ENCODE data around the gene TSSK2. TPM values are rescaled to one million over a fixed set of nuclear protein-coding genes. Genes with fewer than 3 reads are reported as not detected.

Gene TSSK2
- total RNA-seq, 1 donor from 2014 or later, result not detected

GRCh38 chr22:19123936-19124335 is 7.2 kb upstream of the TSSK2 start:
- Histone ChIP-seq H2AFZ (ENCODE audit: low read depth, low read length) (no peak overlapping the region), H3K4me2 (ENCODE audit: low read length) (no peak overlapping the region), H3K27ac (ENCODE audit: low read depth, low read length) (no peak overlapping the region), H3K9ac (ENCODE audit: low read length) (no peak overlapping the region), H3K27me3 (ENCODE audit: insufficient read depth, low read length) (no peaks in the 10 kb centered on the region), H3K36me3 (ENCODE audit: insufficient read depth, low read length) (no peaks in the 10 kb centered on the region), H3K4me1 (ENCODE audit: insufficient read depth, low read length) (peaks cover 12% of the 10 kb centered on the region), H4K20me1 (ENCODE audit: insufficient read depth, low read length) (peaks cover 27% of the 10 kb centered on the region), H3K4me3 (ENCODE audit: insufficient read depth, low read depth, low read length) (no peak overlapping the region), H3K9me3 (ENCODE audit: insufficient read depth, low read depth, low read length) (no peaks in the 10 kb centered on the region), H3K79me2 (ENCODE audit: insufficient read depth, low read length) (peaks cover 29% of the 10 kb centered on the region)
- Mint-ChIP-seq H3K27me3 (ENCODE audit: low read depth, unreplicated experiment) (peaks cover 28% of the 10 kb centered on the region), H3K36me3 (ENCODE audit: low read depth, unreplicated experiment) (peaks cover 3% of the 10 kb centered on the region), H3K27ac (ENCODE audit: unreplicated experiment) (no peak overlapping the region), H3K4me1 (ENCODE audit: low read depth, unreplicated experiment) (peaks cover 14% of the 10 kb centered on the region), H3K4me3 (ENCODE audit: unreplicated experiment) (no peak overlapping the region), H3K9me3 (ENCODE audit: unreplicated experiment) (no peaks in the 10 kb centered on the region)
- no peak for DNase-seq (ENCODE audit: low read depth)
- no peak for TF ChIP-seq EZH2 (IDR thresholded peaks at IDR 0.05; ENCODE audit: insufficient read depth, low read length)
- TF ChIP-seq, protein P1, sequence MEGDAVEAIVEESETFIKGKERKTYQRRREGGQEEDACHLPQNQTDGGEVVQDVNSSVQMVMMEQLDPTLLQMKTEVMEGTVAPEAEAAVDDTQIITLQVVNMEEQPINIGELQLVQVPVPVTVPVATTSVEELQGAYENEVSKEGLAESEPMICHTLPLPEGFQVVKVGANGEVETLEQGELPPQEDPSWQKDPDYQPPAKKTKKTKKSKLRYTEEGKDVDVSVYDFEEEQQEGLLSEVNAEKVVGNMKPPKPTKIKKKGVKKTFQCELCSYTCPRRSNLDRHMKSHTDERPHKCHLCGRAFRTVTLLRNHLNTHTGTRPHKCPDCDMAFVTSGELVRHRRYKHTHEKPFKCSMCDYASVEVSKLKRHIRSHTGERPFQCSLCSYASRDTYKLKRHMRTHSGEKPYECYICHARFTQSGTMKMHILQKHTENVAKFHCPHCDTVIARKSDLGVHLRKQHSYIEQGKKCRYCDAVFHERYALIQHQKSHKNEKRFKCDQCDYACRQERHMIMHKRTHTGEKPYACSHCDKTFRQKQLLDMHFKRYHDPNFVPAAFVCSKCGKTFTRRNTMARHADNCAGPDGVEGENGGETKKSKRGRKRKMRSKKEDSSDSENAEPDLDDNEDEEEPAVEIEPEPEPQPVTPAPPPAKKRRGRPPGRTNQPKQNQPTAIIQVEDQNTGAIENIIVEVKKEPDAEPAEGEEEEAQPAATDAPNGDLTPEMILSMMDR (IDR thresholded peaks at IDR 0.05; ENCODE audit: insufficient read depth, low read depth, low read length), result no peak
- no peak for FAIRE-seq

- no peak for DNase-seq (ENCODE audit: low read depth)
- H3K9me3 Mint-ChIP-seq (ENCODE audit: unreplicated experiment), result no peaks in the 10 kb centered on the region
- no peak overlapping the region for H3K27ac Mint-ChIP-seq (ENCODE audit: unreplicated experiment)
- no peak for FAIRE-seq
- no peak overlapping the region for H3K4me3 ChIP-seq (ENCODE audit: insufficient read depth, low read depth, low read length)
- H3K4me1 Mint-ChIP-seq (ENCODE audit: low read depth, unreplicated experiment), result peaks cover 14% of the 10 kb centered on the region
- H3K4me1 ChIP-seq (ENCODE audit: insufficient read depth, low read length), result peaks cover 12% of the 10 kb centered on the region
- H3K27me3 ChIP-seq (ENCODE audit: insufficient read depth, low read length), result no peaks in the 10 kb centered on the region
- peaks cover 30% of the 10 kb centered on the region for H3K27me3 Mint-ChIP-seq (ENCODE audit: low read depth, unreplicated experiment)
- H3K9me3 ChIP-seq (ENCODE audit: insufficient read depth, low read depth, low read length), result no peaks in the 10 kb centered on the region
- no peak overlapping the region for H3K9ac ChIP-seq (ENCODE audit: low read length)
- TF ChIP-seq, protein P1 (IDR thresholded peaks at IDR 0.05; ENCODE audit: insufficient read depth, low read depth, low read length), result no peak
- no peak for TF ChIP-seq EZH2 (IDR thresholded peaks at IDR 0.05; ENCODE audit: insufficient read depth, low read length)
- no peaks in the 10 kb centered on the region for H3K36me3 ChIP-seq (ENCODE audit: insufficient read depth, low read length)
- no peak overlapping the region for H2AFZ ChIP-seq (ENCODE audit: low read depth, low read length)
- H3K36me3 Mint-ChIP-seq (ENCODE audit: low read depth, unreplicated experiment), result peaks cover 5% of the 10 kb centered on the region
- H3K79me2 ChIP-seq (ENCODE audit: insufficient read depth, low read length), result peaks cover 25% of the 10 kb centered on the region
- H3K4me2 ChIP-seq (ENCODE audit: low read length), result no peak overlapping the region
- H3K4me3 Mint-ChIP-seq (ENCODE audit: unreplicated experiment), result no peak overlapping the region
- H4K20me1 ChIP-seq (ENCODE audit: insufficient read depth, low read length), result peaks cover 23% of the 10 kb centered on the region
- no peak overlapping the region for H3K27ac ChIP-seq (ENCODE audit: low read depth, low read length)
These were observed 6.7 kb upstream of the TSSK2 start for GRCh38 chr22:19124377-19124776.

DNA sequence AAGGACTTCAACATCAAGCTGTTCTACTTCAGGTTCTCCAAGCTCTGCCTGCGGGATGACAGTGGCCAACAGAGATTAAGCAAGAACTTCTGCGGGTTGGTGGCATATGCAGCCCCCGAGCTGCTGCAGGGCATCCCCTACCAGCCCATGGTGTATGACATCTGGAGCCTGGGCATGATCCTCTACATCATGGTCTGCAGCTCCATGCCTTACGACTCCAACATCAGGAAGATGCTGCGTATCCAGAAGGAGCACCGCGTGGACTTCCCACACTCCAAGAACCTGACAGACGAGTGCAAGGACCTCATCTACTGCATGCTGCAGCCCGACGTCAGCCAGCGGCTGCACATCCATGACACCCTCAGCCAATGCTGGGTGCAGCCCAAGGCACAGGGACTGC is 6.1 kb upstream of the TSSK2 start:
- H3K4me3 ChIP-seq (ENCODE audit: insufficient read depth, low read depth, low read length), result no peak overlapping the region
- no peaks in the 10 kb centered on the region for H3K27me3 ChIP-seq (ENCODE audit: insufficient read depth, low read length)
- peaks cover 5% of the 10 kb centered on the region for H3K36me3 Mint-ChIP-seq (ENCODE audit: low read depth, unreplicated experiment)
- peaks cover 21% of the 10 kb centered on the region for H4K20me1 ChIP-seq (ENCODE audit: insufficient read depth, low read length)
- H3K9me3 Mint-ChIP-seq (ENCODE audit: unreplicated experiment), result no peaks in the 10 kb centered on the region
- peaks cover 10% of the 10 kb centered on the region for H3K4me1 Mint-ChIP-seq (ENCODE audit: low read depth, unreplicated experiment)
- H3K9me3 ChIP-seq (ENCODE audit: insufficient read depth, low read depth, low read length), result no peaks in the 10 kb centered on the region
- H3K27ac ChIP-seq (ENCODE audit: low read depth, low read length), result no peak overlapping the region
- no peak for FAIRE-seq
- peaks cover 18% of the 10 kb centered on the region for H3K79me2 ChIP-seq (ENCODE audit: insufficient read depth, low read length)
- H3K4me1 ChIP-seq (ENCODE audit: insufficient read depth, low read length), result peaks cover 12% of the 10 kb centered on the region
- peaks cover 30% of the 10 kb centered on the region for H3K27me3 Mint-ChIP-seq (ENCODE audit: low read depth, unreplicated experiment)
- no peak overlapping the region for H3K9ac ChIP-seq (ENCODE audit: low read length)
- no peak overlapping the region for H3K4me3 Mint-ChIP-seq (ENCODE audit: unreplicated experiment)
- H3K27ac Mint-ChIP-seq (ENCODE audit: unreplicated experiment), result no peak overlapping the region
- H3K36me3 ChIP-seq (ENCODE audit: insufficient read depth, low read length), result no peaks in the 10 kb centered on the region
- no peak overlapping the region for H3K4me2 ChIP-seq (ENCODE audit: low read length)
- no peak for TF ChIP-seq EZH2 (IDR thresholded peaks at IDR 0.05; ENCODE audit: insufficient read depth, low read length)
- TF ChIP-seq, protein P1 (IDR thresholded peaks at IDR 0.05; ENCODE audit: insufficient read depth, low read depth, low read length), result no peak
- no peak overlapping the region for H2AFZ ChIP-seq (ENCODE audit: low read depth, low read length)
- DNase-seq (ENCODE audit: low read depth), result no peak

Data from astrocyte (in vitro differentiated cells and primary cell).